DMS53 (cell line): ENCODE data around the gene YWHAH.

Experiments used
- DNase-seq: peaks from one replicate; lab custom pipeline; 2025; lab: John Stamatoyannopoulos, UW

Gene YWHAH

GRCh38 chr22:31923136-31923535 lies 21.2 kb upstream of the YWHAH start:
- no peak for DNase-seq

GRCh38 chr22:31923747-31924146 lies 20.6 kb upstream of the YWHAH start:
- no peak for DNase-seq

DNA sequence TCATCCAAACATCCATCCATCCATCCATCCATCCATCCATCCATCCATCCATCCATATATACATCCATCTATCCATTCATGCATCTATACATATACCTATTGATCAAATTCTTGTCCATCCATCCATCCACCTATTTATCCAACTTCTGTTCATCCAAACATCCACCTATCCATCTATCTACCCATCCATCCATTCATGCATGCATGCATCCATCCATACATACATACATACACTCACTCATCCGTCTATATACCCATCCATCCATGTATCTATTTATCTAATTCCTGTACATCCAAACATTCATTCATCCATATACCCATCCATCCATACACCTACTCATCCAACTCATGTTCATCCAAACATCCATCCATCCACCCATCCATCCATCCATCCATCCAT lies 19.3 kb upstream of the YWHAH start:
- DNase-seq: no peak

DNA sequence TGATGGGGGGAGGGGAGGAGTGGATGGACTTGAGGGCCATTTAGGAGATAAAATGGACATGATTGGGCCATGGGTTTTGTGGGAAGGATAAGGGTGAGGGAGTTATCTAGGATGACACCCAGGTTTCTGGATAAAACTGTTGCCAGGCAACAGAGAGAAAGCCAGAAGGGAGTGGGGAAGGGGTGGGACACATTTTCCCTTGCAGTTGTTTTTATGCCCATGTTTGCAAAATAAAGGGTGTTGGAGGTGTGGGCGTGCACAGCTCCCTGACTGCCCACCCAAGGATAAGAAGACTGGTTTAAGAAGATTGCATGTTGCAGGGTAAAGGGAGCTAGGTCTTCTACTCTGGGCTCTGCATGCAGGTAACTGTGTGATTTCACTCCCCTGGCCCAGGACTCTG lies 18.3 kb upstream of the YWHAH start:
- no peak for DNase-seq

DNA sequence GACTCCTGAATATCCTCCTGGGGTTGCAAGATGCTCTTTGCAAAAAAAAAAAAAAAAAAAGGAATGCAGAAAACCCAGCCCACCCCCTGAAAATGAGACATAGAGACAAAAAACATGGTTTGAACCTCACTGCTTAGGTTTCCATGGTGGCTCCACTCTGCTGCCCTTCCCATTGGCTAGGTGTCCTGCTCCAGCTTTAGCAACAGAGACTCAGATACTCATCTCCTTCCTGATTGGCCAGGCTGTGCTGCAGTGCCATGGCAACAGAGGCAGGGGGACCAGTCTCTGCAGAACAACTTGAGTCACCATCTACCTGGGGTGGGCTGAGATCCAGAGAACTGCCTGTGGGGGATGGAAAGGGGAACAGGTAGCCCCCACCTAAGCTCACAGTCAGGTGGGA lies 17.4 kb upstream of the YWHAH start:
- DNase-seq: no peak

GRCh38 chr22:31927562-31927961 lies 16.8 kb upstream of the YWHAH start:
- DNase-seq: no peak

- no peak for DNase-seq
Observed at GRCh38 chr22:31929167-31929930, 15.0 kb upstream of the YWHAH start.

DNA sequence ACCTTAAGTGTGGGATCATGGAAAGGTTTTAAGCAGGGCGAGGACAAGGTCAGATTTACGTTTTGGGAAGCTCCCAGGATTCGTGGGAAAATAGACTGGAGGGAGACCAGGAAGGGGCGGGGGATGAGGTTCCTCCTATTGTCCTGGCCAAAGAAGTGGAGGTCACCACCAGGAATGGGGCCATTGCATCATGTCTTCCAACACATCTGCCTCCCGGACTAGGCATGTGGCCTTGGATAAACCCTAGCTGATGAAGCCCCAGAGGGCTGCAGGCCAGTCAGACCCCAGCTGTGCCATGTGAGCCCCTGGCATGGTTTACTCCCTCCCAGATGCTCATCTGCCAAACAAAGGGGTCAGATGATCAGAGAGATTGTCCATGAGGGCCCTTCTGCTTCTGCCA lies 11.5 kb upstream of the YWHAH start:
- DNase-seq: no peak

- no peak for DNase-seq
Observed at GRCh38 chr22:31933406-31933805, 10.9 kb upstream of the YWHAH start.

DNA sequence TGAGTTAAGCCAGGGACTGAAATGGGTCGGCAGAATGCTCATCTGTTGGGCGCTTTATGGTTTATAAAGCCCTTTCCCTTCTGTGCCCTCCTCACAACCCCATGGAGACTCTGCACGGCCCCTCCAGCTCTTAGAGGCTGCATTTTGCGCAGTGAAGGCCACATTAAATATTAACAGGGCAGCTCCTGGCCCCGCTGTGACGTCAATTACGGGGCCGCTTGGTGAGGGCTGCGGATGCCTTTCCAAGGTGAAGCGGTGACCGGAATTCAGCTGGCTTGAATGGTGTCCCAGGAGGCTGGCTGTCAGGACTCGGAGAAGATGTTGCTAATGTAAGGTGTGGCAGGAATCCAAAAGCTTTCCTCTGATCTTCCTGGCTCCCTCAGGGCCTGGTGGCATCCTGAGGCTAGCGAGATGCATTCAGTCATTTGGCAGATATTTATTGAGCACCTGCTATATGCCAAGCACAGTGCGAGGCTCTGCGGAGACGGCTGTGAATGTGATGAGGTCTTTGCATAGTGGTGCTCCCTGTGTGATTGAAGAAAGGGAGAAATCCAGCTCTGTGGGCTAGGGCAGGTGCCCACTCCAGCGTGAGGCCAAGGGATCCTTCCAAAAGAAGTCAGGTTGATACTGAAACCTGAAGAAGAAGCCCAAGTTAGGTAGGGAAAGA lies 10.4 kb upstream of the YWHAH start:
- DNase-seq: peak; percentile 39

DNA sequence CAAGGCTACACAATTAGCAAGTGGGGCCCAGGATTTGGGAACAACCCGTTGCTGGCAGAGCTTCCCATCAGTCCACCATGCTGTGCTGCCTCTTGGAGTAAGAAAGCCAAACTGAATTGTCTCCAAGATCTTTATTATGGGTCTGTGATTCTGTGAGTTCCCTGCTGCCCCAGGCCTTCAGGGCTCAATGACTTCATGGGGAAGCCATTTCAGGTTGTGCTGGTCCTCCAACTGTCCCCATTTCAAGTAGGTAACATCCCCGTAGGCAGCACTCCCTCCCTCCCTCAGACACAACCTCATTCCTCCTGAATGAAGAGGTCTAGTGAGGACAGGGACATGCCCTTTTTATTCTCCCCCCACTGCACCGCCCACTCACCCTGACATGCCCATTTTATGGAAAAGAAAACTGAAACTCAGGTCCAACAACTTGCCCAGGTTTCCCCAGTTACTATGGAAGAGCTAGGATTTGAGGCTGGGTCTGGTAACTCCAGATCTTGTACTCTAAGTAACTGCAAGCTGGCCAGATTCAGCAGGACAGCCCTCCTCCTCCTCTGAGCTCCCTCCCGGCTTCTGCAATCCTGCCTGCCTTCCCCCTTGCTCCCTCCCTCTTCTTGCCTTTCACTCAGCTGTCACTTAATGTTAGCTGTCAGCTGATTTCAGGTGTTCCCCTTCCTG lies 8.2 kb upstream of the YWHAH start:
- DNase-seq: no peak

GRCh38 chr22:31937341-31937740 lies 7.0 kb upstream of the YWHAH start:
- no peak for DNase-seq

GRCh38 chr22:31938296-31938695 lies 6.0 kb upstream of the YWHAH start:
- DNase-seq: no peak

DNA sequence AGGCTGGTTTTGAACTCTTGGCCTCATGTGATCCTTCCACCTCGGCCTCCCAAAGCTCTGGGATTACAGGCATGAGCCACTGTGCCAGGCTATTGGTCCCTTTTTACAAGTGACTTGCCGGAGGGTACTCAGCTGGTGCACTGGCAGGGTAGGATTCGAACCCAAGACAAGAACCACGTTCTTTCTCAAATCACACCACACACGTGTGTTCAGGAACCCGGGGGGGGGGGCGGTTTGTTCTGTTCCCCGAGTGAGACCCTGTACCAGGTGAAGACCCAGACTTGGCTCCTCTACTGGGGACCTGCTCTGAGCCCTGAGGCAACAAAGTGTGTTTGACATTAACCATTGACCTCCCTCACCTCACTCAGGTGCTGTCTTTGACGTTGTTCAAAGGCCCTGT lies 3.8 kb upstream of the YWHAH start:
- no peak for DNase-seq

GRCh38 chr22:31942091-31942490 lies 2.2 kb upstream of the YWHAH start:
- DNase-seq: no peak

DNA sequence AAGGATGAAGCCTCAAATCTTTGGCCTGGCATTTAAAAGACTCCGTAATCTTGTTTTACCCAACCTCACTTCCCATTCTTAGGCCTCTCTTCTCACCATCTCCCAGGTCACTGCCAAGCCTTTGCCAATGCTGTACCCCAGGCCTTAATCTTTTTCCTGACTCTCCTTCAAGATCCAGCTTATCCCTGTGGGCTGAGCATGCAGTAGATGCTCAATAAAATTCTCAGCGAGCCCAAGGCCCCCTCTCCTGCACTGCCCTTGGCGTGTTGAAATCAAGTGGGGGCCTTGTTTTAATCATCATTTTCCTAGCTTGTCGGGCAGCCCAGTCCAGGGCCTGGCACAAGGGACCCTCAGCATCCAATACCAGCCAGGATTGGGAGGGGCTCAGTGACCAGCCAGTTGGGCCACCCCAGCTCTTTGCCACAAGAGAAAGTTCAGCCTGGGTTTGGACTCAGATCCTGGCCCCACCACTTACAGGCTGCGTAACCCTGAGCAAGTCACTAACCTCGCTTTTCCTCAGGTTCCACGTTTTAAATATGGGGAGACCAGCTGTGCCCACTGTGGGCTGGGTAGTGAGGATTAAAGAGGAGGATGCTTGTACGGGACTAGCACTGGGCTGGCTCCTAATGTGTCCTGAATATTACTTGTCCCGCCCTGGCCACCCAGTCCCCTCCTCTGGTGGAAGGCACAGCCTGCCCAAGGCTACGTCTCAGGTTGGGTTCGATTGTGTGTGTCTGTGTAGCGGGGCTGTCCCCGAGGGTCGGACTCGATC lies 943 bp upstream of the YWHAH start:
- no peak for DNase-seq

- peak; percentile 55 for DNase-seq
Observed at GRCh38 chr22:31944700-31945442, 536 bp downstream of the YWHAH start.

GRCh38 chr22:31945443-31945855 lies 1.1 kb downstream of the YWHAH start:
- peak; percentile 3 for DNase-seq

- no peak for DNase-seq
Observed at GRCh38 chr22:31945971-31946680, 1.8 kb downstream of the YWHAH start.

DNA sequence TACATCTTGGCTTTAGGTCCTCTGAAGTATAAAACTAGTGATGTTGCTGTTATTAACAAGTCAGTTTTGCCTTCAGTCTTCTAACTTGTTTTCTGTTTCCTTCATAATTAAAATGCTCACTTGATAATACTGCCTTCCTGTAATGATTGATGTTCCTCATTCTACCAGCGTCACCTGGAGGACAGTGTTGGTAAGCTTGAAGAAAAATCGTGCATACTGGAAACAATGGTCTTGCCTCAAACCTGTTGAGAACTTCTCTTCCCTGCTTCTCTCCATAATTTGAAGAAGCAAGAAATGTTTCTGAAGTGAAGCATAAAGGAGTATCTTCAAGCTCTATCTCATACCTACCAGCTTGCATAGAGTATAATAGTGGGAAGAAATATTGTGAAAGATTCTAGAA lies 3.0 kb downstream of the YWHAH start:
- DNase-seq: peak; percentile 35

DNA sequence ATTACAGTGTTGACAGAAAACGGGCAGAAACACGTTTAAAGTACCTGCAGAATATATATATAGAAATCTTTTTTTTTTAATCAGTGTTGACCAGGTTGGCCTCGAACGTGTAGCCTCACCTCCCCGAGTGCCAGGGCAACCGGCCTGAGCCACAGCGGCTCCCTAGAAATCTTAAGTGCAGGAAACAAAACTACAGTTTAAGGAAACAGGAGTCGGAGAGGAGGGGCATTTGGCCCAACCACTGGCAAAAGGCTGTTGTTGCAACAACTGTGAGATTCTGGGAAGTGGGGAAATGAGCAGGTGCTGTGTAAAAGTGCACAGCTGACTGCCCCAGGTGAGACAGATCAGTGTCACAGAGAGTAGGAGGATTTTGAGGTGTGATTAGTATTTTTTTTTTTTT lies 3.7 kb downstream of the YWHAH start:
- no peak for DNase-seq
